GM12801 (cell line): ENCODE results near the gene NSUN5.

Experiments used
- CTCF ChIP-seq: IDR thresholded peaks from one replicate; pipeline ENCODE4 v1.5.1; 2011; ENCODE audit warnings: control low read depth; ENCODE audit not compliant: insufficient read length; ENCODE audit errors: extremely low read depth

Gene NSUN5

GRCh38 chr7:73308665-73309214 is at the start of gene NSUN5:
Gene NSUN5 (minus strand): TSS chr7:73308826. CDS start chr7:73308790, 36 bp downstream.
- no peak for TF ChIP-seq CTCF

DNA sequence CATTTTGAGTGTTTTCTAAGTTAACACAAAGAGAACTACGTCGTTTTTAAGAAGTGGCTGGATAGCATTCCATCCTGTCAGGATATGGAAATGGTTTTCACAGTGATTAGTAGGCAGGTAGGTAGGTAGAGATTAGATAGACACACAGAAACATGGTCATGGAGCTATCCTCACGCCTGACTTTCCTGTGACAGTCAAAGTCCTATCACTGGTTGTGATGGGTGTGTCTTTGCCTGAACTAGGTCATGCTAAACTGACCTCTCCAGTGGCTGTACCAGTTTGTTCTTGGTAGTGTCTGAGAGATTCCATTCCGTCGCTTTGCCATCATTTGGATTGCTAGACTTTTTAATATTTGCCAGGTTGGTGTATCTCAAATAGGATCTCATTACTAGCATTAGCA is 47.5 kb upstream of the NSUN5 start:
- TF ChIP-seq CTCF, result no peak

DNA sequence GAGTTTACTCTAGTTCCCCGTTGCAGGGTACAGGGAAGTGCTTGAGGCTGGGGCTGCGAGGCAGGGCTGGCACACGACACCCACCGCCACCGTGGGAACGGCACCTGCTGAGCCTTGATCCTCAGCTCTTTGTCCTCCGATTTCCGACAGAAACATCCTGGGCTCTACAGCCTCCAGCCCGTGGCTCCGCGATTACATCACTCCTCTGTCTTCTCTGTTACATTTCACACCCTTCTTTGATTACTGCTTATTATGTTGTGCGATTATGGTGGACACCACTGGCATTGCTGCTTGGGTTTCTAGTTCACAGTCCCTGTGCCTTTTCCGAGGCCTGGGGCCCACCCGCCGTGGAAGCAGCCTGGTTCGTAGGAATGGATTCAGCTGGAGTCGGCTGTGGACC is 46.2 kb upstream of the NSUN5 start:
- TF ChIP-seq CTCF, result no peak

GRCh38 chr7:73354196-73354595 is 45.6 kb upstream of the NSUN5 start:
- no peak for TF ChIP-seq CTCF

DNA sequence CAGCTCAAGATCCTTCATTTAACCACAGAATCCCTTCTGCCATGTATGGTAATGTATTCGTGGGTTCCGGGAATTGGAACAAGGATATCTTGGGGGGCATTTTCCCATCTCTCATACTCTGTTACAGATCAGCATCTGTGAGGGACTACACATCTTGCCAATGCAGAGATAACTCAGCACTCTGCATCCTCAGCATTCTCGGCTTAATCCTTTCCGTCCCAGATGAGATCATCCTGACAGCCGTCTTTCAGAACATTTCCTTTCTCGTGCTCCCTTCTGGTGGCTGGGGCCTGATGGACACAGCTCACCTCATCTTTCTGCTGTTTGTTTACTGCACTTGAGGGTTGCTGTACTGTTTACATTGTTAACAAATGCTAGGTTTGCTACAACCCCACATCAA is 44.6 kb upstream of the NSUN5 start:
- no peak for TF ChIP-seq CTCF

- TF ChIP-seq CTCF, result no peak
Observed at GRCh38 chr7:73352784-73353183, 44.2 kb upstream of the NSUN5 start.

DNA sequence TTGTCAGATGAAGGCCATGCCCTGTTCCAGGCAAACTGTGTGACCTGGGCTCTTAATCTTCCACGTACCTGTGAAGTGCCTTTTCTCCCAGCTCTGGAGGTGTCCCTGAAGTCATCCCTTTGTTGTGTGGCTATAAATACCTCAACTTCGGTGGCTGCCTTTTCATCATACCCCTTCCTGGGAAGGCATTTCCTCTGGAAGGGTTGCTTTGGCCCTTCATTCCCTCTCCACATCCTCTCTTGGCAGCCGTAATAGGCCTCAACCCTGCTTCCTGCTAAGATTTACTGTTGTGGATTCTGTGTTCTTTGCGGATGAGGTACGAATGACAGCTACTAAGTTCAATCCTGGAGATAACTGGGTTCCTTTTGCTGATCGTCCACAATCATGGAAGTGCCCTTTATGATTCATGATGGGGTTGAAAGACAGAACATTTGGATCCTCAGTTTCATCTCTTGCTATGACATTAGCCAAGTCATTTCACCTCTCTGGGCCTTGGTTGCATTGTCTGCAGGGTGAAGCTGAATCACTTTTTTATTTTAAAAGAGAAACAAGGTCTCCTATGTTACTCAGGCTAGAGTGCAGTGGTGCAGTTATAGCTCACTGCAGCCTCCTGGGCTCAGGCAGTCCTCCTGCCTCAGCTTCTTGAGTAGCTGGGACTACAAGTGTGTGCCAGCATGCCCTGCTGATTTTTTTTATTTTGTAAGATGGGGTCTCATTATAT is 43.0 kb upstream of the NSUN5 start:
- TF ChIP-seq CTCF, result no peak
